ENCODE data around the gene SLC35C1.

Gene SLC35C1

GRCh38 chr11:45796461-45796861 lies 8.5 kb upstream of the SLC35C1 start:
- Histone ChIP-seq H3K36me3 (replicated peaks; ENCODE audit: low read depth, low read length) (no peaks in the 10 kb centered on the region), H3K79me2 (ENCODE audit: low read length) (no peaks in the 10 kb centered on the region), H3K4me1 (ENCODE audit: low read length) (no peaks in the 10 kb centered on the region), H3K27ac (ENCODE audit: low read length) (no peak overlapping the region), H3K9ac (ENCODE audit: low read length) (no peak overlapping the region), H3K9me3 (ENCODE audit: insufficient read depth, low read length) (no peaks in the 10 kb centered on the region), H3K4me3 (ENCODE audit: low read length) (no peak overlapping the region), H2AFZ (ENCODE audit: low read depth, low read length) (no peak overlapping the region), H3K27me3 (ENCODE audit: low read depth, low read length) (peaks cover 16% of the 10 kb centered on the region), H4K20me1 (ENCODE audit: insufficient read depth, low read length) (no peaks in the 10 kb centered on the region), H3K4me2 (ENCODE audit: low read length) (no peak overlapping the region)
- no peak for TF ChIP-seq CTCF (IDR thresholded peaks at IDR 0.05; ENCODE audit: low read depth, low read length)
- TF ChIP-seq EZH2phosphoT487 (IDR thresholded peaks at IDR 0.05; ENCODE audit: low read depth), result no peak

- no peak overlapping the region for H3K4me3 ChIP-seq (ENCODE audit: low read length)
- no peak overlapping the region for H3K9ac ChIP-seq (ENCODE audit: low read length)
- H3K27ac ChIP-seq (ENCODE audit: low read length), result no peak overlapping the region
- H3K4me2 ChIP-seq (ENCODE audit: low read length), result no peak overlapping the region
- TF ChIP-seq EZH2phosphoT487 (IDR thresholded peaks at IDR 0.05; ENCODE audit: low read depth) (no peak), CTCF (IDR thresholded peaks at IDR 0.05; ENCODE audit: low read depth, low read length) (no peak)
- H4K20me1 ChIP-seq (ENCODE audit: insufficient read depth, low read length), result no peaks in the 10 kb centered on the region
- H3K9me3 ChIP-seq (ENCODE audit: insufficient read depth, low read length), result no peaks in the 10 kb centered on the region
- peaks cover 6% of the 10 kb centered on the region; the same call in 1 of the 2 replicates for H3K27me3 ChIP-seq (ENCODE audit: low read depth, low read length)
- H3K79me2 ChIP-seq (ENCODE audit: low read length), result no peaks in the 10 kb centered on the region
- no peak overlapping the region for H2AFZ ChIP-seq (ENCODE audit: low read depth, low read length)
- H3K36me3 ChIP-seq (replicated peaks; ENCODE audit: low read depth, low read length), result no peaks in the 10 kb centered on the region
- H3K4me1 ChIP-seq (ENCODE audit: low read length), result no peaks in the 10 kb centered on the region
Measured at GRCh38 chr11:45798793-45799441, 6.0 kb upstream of the SLC35C1 start.

GRCh38 chr11:45799562-45799961 lies 5.4 kb upstream of the SLC35C1 start:
- TF ChIP-seq EZH2phosphoT487 (IDR thresholded peaks at IDR 0.05; ENCODE audit: low read depth) (no peak), CTCF (IDR thresholded peaks at IDR 0.05; ENCODE audit: low read depth, low read length) (no peak)
- Histone ChIP-seq H4K20me1 (ENCODE audit: insufficient read depth, low read length) (no peaks in the 10 kb centered on the region), H3K79me2 (ENCODE audit: low read length) (no peaks in the 10 kb centered on the region), H3K9ac (ENCODE audit: low read length) (no peak overlapping the region), H3K27me3 (ENCODE audit: low read depth, low read length) (peaks cover 1% of the 10 kb centered on the region; the same call in 1 of the 2 replicates), H3K4me1 (ENCODE audit: low read length) (no peaks in the 10 kb centered on the region), H2AFZ (ENCODE audit: low read depth, low read length) (no peak overlapping the region), H3K36me3 (replicated peaks; ENCODE audit: low read depth, low read length) (no peaks in the 10 kb centered on the region), H3K27ac (ENCODE audit: low read length) (no peak overlapping the region), H3K4me2 (ENCODE audit: low read length) (no peak overlapping the region), H3K4me3 (ENCODE audit: low read length) (no peak overlapping the region), H3K9me3 (ENCODE audit: insufficient read depth, low read length) (no peaks in the 10 kb centered on the region)

DNA sequence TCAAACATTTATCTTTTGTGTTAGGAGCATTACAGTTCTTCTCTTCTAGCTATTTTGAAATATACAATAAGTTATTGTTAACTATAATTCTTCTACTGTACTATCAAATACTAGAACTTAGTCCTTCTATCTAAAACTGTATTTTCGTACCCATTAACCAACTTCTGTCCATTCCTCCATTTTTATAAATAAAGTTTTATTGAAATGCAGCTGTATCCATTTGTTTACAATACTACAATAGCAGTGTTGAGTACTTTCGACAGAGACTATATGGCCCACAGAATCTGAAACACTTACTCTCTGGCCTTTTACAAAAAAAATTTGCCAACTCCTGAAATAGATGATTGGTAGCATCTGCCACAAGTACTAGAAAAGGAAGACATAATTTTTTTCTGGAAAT lies 4.7 kb upstream of the SLC35C1 start:
- TF ChIP-seq CTCF (IDR thresholded peaks at IDR 0.05; ENCODE audit: low read depth, low read length), result no peak
- no peak for TF ChIP-seq EZH2phosphoT487 (IDR thresholded peaks at IDR 0.05; ENCODE audit: low read depth)
- H3K79me2 ChIP-seq (ENCODE audit: low read length), result no peaks in the 10 kb centered on the region
- H4K20me1 ChIP-seq (ENCODE audit: insufficient read depth, low read length), result no peaks in the 10 kb centered on the region
- H3K9ac ChIP-seq (ENCODE audit: low read length), result no peak overlapping the region
- no peak overlapping the region for H3K27ac ChIP-seq (ENCODE audit: low read length)
- no peaks in the 10 kb centered on the region for H3K9me3 ChIP-seq (ENCODE audit: insufficient read depth, low read length)
- H3K27me3 ChIP-seq (ENCODE audit: low read depth, low read length), result no peaks in the 10 kb centered on the region
- no peaks in the 10 kb centered on the region for H3K4me1 ChIP-seq (ENCODE audit: low read length)
- no peak overlapping the region for H3K4me2 ChIP-seq (ENCODE audit: low read length)
- no peaks in the 10 kb centered on the region for H3K36me3 ChIP-seq (replicated peaks; ENCODE audit: low read depth, low read length)
- no peak overlapping the region for H3K4me3 ChIP-seq (ENCODE audit: low read length)
- H2AFZ ChIP-seq (ENCODE audit: low read depth, low read length), result no peak overlapping the region

All from OCI-LY3 (cell line).